HepG2 (cell line): ENCODE results near the gene TNFRSF21. TPM values are rescaled to one million over a fixed set of nuclear protein-coding genes. Genes with fewer than 3 reads are reported as not detected.

Source experiments
- FOXA1 ChIP-seq, 2 experiments: fragments of 450-650 bp in 1 of 2; sonication (generic) in 1 of 2; formaldehyde crosslinking in 1 of 2; IDR thresholded peaks; 2 replicates each; pipeline versions ENCODE4 v1.4.0 to v1.6.1; 2016 to 2020; ENCODE audit warnings: missing genetic modification reagents in 1 of 2
- PAWR ChIP-seq: sonication (generic); formaldehyde crosslinking; IDR thresholded peaks from 2 replicates; pipeline ENCODE4 v1.4.0; 2020; ENCODE audit warnings: missing genetic modification reagents, mild to moderate bottlenecking, borderline replicate concordance
- POGK ChIP-seq: sonication (generic); formaldehyde crosslinking; conservative IDR thresholded peaks from 2 replicates; pipeline ENCODE4 v1.8.0; 2022; ENCODE audit warnings: mild to moderate bottlenecking, moderate library complexity, missing genetic modification reagents
- RERE ChIP-seq: IDR thresholded peaks from 2 replicates; pipeline ENCODE4 v1.6.1; 2016; ENCODE audit warnings: low read depth, missing genetic modification reagents, missing compliant biosample characterization
- RFXANK ChIP-seq: IDR thresholded peaks from 2 replicates; pipeline ENCODE4 v1.6.1; 2016
- ZNF34 ChIP-seq: sonication (generic); formaldehyde crosslinking; IDR thresholded peaks from 2 replicates; pipeline ENCODE4 v1.4.0; 2020; ENCODE audit warnings: mild to moderate bottlenecking, missing genetic modification reagents, borderline replicate concordance
- ZNF646 ChIP-seq: sonication (generic); formaldehyde crosslinking; IDR thresholded peaks from 2 replicates; pipeline ENCODE4 v1.9.0; 2021; ENCODE audit warnings: mild to moderate bottlenecking, missing genetic modification reagents
- ZNF768 ChIP-seq: sonication (generic); formaldehyde crosslinking; IDR thresholded peaks from 2 replicates; pipeline ENCODE4 v1.4.0; 2020; ENCODE audit warnings: missing genetic modification reagents
- ZSCAN31 ChIP-seq: sonication (generic); formaldehyde crosslinking; IDR thresholded peaks from 2 replicates; pipeline ENCODE4 v1.5.0; 2020; ENCODE audit warnings: low read depth, mild to moderate bottlenecking, missing genetic modification reagents
- polyA plus RNA-seq, 8 experiments: library from polyadenylated mRNA; depleted of rRNA in 3 of 8; stranded (reverse) in 7 of 8; unstranded in 1 of 8; fragments of >200 nt; fragmentation: Illumina TruSeq in 4 of 8; extraction: Trizol in 4 of 8; gene quantifications; 2 replicates each; pipeline versions ENCODE4 v1.2.1 to v1.2.3, GENCODE V29; 2011 to 2016; ENCODE audit warnings: low read depth in 4 of 8, missing spikeins in 1 of 8, mixed read lengths in 1 of 8; ENCODE audit not compliant: insufficient read depth in 1 of 8
- total RNA-seq, 5 experiments: library from RNA; depleted of rRNA; stranded (reverse); fragments of >200 nt; fragmentation: Illumina TruSeq; extraction: Trizol; gene quantifications; 2 replicates each; pipeline ENCODE4 v1.2.3, GENCODE V29; 2016; ENCODE audit warnings: low read depth in 1 of 5

Gene TNFRSF21
- total and polyA plus RNA-seq, 2 of the 13 experiments (the other 11 are each of a cell fraction or from before 2014, with no cell fraction given): 24.8 to 46.3 TPM

- TF ChIP-seq RERE (CRISPR knock-in tag) (no peak), FOXA1 (IDR thresholded peaks at IDR 0.05) (no peak), FOXA1 (CRISPR knock-in tag; IDR thresholded peaks at IDR 0.05) (no peak), ZNF768 (CRISPR knock-in tag) (no peak), RFXANK (CRISPR knock-in tag) (no peak), ZNF34 (no peak), POGK (no peak), ZSCAN31 (CRISPR knock-in tag) (no peak), ZNF646 (CRISPR knock-in tag) (0 out of 2 replicates have a peak, but pooled peaks have one; percentile 35), PAWR (CRISPR knock-in tag) (no peak)
- TF ChIP-seq, all 625 proteins: peak for 4
Measured at GRCh38 chr6:47268572-47269187, 41.0 kb downstream of the TNFRSF21 start (continued).
